ENCODE measurements around the gene MBD3L4. TPM values are rescaled to one million over a fixed set of nuclear protein-coding genes. Genes with fewer than 3 reads are reported as not detected.
"Not testable (repeated sequence)": the region's sequence is repeated elsewhere in the genome, so short reads cannot be mapped to it uniquely, and the experiment has no call there.

Gene MBD3L4
- total and polyA plus RNA-seq, 4 donors = not detected

DNA sequence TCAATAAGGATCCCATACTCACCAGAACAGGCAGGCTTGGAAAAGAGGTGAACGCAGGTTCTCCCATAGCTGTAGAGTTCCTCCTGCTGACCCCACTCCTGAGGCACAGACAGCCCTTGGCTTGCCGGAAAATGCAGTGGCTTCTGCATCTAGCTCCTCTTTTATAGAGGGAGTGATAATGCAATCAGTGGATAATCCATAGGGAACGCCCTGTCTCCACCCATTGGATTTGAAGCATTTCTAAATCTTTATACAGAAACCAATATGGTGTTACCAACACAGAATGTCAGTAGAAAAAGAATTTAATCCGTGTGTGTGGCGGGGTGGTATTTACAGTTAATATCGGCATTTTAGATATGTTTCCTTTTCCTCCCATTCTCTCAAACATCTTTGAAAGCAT, 18.6 kb downstream of the MBD3L4 start, which contains the start of gene MBD3L2B:
TSS of gene MBD3L2B (minus strand) at position 101 of the 400 bp plus-strand sequence. CDS start at position 67, 34 bp downstream.
- H3K27me3 ChIP-seq (ENCODE audit: control insufficient read depth in 1 of 2, insufficient read depth in 2 of 2, low read length in 1 of 2); H3K36me3 ChIP-seq (ENCODE audit: control insufficient read depth in 1 of 2, insufficient read depth in 2 of 2, low read length in 1 of 2); H3K9me3 ChIP-seq (ENCODE audit: control insufficient read depth, low read length); H3K27ac ChIP-seq (ENCODE audit: low read depth in 1 of 2, low read length in 2 of 2); ATAC-seq (ENCODE audit: low FRiP score); intact Hi-C loops (cut with DNase I); H3K4me3 ChIP-seq (ENCODE audit: low read length in 2 of 2); H3K4me1 ChIP-seq (ENCODE audit: control insufficient read depth in 1 of 2, insufficient read depth in 2 of 2, low read length in 2 of 2); DNase-seq: not testable (repeated sequence)
- no CpG with 5 or more reads among the region's 6 CpGs for WGBS, 2 donors

DNA sequence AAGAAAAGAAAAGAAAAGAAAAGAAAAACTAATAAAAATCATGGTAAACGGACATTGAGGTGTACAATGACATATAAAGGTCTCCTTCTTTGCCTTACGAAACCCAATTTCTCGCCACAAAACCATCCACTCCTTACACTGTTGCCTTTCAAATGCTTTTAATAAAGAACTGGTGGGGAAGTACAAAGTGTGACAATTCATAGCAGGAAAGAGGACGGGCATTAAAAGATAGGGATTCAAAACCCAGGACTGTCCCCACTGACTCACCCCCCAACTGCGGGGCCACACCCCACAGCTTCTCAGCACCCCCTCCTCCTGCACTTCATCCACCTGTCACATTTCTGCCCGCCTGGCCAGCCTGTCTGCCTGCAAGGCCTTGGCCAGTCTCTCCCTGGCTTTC, 21.2 kb downstream of the MBD3L4 start:
- H3K27me3 ChIP-seq (ENCODE audit: control insufficient read depth in 1 of 2, insufficient read depth in 2 of 2, low read length in 1 of 2) = no peaks in the 10 kb centered on the region
- no peaks in the 10 kb centered on the region for H3K9me3 ChIP-seq (ENCODE audit: control insufficient read depth, low read length)
- no peak overlapping the region for H3K4me3 ChIP-seq (ENCODE audit: low read length in 2 of 2)
- no peak overlapping the region for H3K27ac ChIP-seq (ENCODE audit: low read depth in 1 of 2, low read length in 2 of 2)
- ATAC-seq (ENCODE audit: low FRiP score) (no peak), DNase-seq (no peak)
- intact Hi-C loops (cut with DNase I) = no loop called here
- no peaks in the 10 kb centered on the region for H3K4me1 ChIP-seq (ENCODE audit: control insufficient read depth in 1 of 2, insufficient read depth in 2 of 2, low read length in 2 of 2)
- WGBS, 2 donors = 72 to 73% methylated on average over 6 of the region's 6 CpGs
- H3K36me3 ChIP-seq (ENCODE audit: control insufficient read depth in 1 of 2, insufficient read depth in 2 of 2, low read length in 1 of 2) = no peaks in the 10 kb centered on the region

- H3K36me3 ChIP-seq (ENCODE audit: control insufficient read depth in 1 of 2, insufficient read depth in 2 of 2, low read length in 1 of 2) = no peaks in the 10 kb centered on the region
- no peak overlapping the region for H3K4me3 ChIP-seq (ENCODE audit: low read length in 2 of 2)
- ATAC-seq (ENCODE audit: low FRiP score) (no peak), DNase-seq (no peak)
- H3K27me3 ChIP-seq (ENCODE audit: control insufficient read depth in 1 of 2, insufficient read depth in 2 of 2, low read length in 1 of 2) = no peaks in the 10 kb centered on the region
- no peaks in the 10 kb centered on the region for H3K9me3 ChIP-seq (ENCODE audit: control insufficient read depth, low read length)
- H3K4me1 ChIP-seq (ENCODE audit: control insufficient read depth in 1 of 2, insufficient read depth in 2 of 2, low read length in 2 of 2) = no peaks in the 10 kb centered on the region
- intact Hi-C loops (cut with DNase I) = no loop called here
- no peak overlapping the region for H3K27ac ChIP-seq (ENCODE audit: low read depth in 1 of 2, low read length in 2 of 2)
- WGBS, 2 donors = 70 to 75% methylated on average over 4 of the region's 4 CpGs
Observed at GRCh38 chr19:7013678-7014077, 26.3 kb downstream of the MBD3L4 start.

DNA sequence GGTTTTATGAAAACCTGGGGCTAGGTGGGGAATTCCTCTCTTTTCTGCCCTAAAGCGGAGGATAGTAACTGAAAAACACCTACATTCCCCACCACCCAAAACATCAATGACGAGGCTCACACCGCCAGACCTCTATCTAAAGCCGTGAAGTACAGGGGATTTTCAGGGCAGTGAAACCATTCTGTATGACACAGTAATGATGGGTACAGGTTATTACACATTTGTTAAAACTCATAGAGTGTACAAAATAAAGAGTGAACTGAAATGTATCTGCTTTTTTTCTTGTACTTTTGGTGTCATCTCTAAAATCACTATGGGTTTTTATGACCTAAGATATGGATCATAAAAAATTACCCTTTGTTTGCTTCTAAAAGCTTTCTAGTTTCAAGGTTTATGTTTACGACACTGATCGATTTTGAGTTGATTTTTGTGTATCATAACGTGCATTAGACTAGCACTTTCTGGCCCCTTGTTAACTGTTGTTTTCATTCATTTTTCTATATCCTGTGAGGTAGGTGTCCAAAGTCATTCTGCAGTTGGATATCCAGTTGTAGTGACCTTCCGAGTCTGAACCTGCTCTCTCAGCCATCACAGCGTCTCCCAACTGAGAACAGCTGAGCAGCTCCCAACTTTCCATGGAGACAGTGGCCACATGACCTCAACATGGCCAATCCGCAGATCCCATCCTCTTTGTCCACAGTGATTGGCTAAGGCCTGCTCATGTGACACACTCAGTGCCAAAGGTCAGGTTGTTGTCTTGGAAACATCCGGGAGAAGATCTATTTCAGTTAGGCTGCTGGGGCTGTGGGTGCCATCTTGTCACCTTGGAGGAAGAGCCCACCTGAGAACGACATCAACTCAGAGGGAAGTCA, 29.0 kb downstream of the MBD3L4 start:
- intact Hi-C loops (cut with DNase I) = no loop called here

DNA sequence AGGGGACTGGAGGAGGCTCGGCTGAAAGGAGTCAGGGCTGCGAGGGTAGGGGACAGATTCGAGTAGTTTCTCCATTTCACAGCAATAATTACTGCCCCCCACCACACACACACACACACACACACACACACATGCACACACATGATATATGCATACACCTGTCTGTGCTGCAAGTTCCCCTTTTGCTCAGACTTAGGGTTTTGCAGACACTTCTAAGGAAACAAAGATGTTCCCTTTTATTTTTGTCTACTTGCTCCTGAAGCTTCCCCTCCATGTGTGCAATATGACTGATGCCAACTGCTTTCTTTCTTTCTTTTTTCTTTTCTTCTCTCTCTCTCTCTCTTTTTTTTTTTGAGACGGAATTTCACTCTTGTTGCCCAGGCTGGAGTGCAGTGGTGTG, 32.1 kb downstream of the MBD3L4 start:
- no peaks in the 10 kb centered on the region for H3K36me3 ChIP-seq (ENCODE audit: control insufficient read depth in 1 of 2, insufficient read depth in 2 of 2, low read length in 1 of 2)
- intact Hi-C loops (cut with DNase I) = no loop called here
- WGBS, 2 donors = 48 to 66% methylated on average over 4 of the region's 4 CpGs
- no peaks in the 10 kb centered on the region for H3K27me3 ChIP-seq (ENCODE audit: control insufficient read depth in 1 of 2, insufficient read depth in 2 of 2, low read length in 1 of 2)
- DNase-seq = no peak
- H3K9me3 ChIP-seq (ENCODE audit: control insufficient read depth, low read length) = no peaks in the 10 kb centered on the region
- no peak for ATAC-seq (ENCODE audit: low FRiP score)
- H3K4me1 ChIP-seq (ENCODE audit: control insufficient read depth in 1 of 2, insufficient read depth in 2 of 2, low read length in 2 of 2) = no peaks in the 10 kb centered on the region
- H3K27ac ChIP-seq (ENCODE audit: low read depth in 1 of 2, low read length in 2 of 2) = no peak overlapping the region
- no peak overlapping the region for H3K4me3 ChIP-seq (ENCODE audit: low read length in 2 of 2)

More for the DNA sequence above, 29.0 kb downstream of the MBD3L4 start:
- H3K4me1 ChIP-seq (ENCODE audit: control insufficient read depth in 1 of 2, insufficient read depth in 2 of 2, low read length in 2 of 2) = no peaks in the 10 kb centered on the region
- WGBS, 2 donors = 87 to 89% methylated on average over 11 to 12 of the region's 12 CpGs
- no peak overlapping the region for H3K27ac ChIP-seq (ENCODE audit: low read depth in 1 of 2, low read length in 2 of 2)
- no peaks in the 10 kb centered on the region for H3K27me3 ChIP-seq (ENCODE audit: control insufficient read depth in 1 of 2, insufficient read depth in 2 of 2, low read length in 1 of 2)
- no peak for DNase-seq
- no peak overlapping the region for H3K4me3 ChIP-seq (ENCODE audit: low read length in 2 of 2)
- H3K36me3 ChIP-seq (ENCODE audit: control insufficient read depth in 1 of 2, insufficient read depth in 2 of 2, low read length in 1 of 2) = no peaks in the 10 kb centered on the region
- no peaks in the 10 kb centered on the region for H3K9me3 ChIP-seq (ENCODE audit: control insufficient read depth, low read length)
- ATAC-seq (ENCODE audit: low FRiP score) = no peak

- H3K27ac ChIP-seq (ENCODE audit: low read depth in 1 of 2, low read length in 2 of 2) = no peak overlapping the region
- intact Hi-C loops (cut with DNase I) = no loop called here
- no peaks in the 10 kb centered on the region for H3K36me3 ChIP-seq (ENCODE audit: control insufficient read depth in 1 of 2, insufficient read depth in 2 of 2, low read length in 1 of 2)
- H3K4me3 ChIP-seq (ENCODE audit: low read length in 2 of 2) = no peak overlapping the region
- DNase-seq (no peak), ATAC-seq (ENCODE audit: low FRiP score) (no peak)
- H3K9me3 ChIP-seq (ENCODE audit: control insufficient read depth, low read length) = no peaks in the 10 kb centered on the region
- no peaks in the 10 kb centered on the region for H3K27me3 ChIP-seq (ENCODE audit: control insufficient read depth in 1 of 2, insufficient read depth in 2 of 2, low read length in 1 of 2)
- no peaks in the 10 kb centered on the region for H3K4me1 ChIP-seq (ENCODE audit: control insufficient read depth in 1 of 2, insufficient read depth in 2 of 2, low read length in 2 of 2)
- 80 to 86% methylated on average over 11 of the region's 11 CpGs for WGBS, 2 donors
Observed at GRCh38 chr19:7006135-7006704, 33.8 kb downstream of the MBD3L4 start.

DNA sequence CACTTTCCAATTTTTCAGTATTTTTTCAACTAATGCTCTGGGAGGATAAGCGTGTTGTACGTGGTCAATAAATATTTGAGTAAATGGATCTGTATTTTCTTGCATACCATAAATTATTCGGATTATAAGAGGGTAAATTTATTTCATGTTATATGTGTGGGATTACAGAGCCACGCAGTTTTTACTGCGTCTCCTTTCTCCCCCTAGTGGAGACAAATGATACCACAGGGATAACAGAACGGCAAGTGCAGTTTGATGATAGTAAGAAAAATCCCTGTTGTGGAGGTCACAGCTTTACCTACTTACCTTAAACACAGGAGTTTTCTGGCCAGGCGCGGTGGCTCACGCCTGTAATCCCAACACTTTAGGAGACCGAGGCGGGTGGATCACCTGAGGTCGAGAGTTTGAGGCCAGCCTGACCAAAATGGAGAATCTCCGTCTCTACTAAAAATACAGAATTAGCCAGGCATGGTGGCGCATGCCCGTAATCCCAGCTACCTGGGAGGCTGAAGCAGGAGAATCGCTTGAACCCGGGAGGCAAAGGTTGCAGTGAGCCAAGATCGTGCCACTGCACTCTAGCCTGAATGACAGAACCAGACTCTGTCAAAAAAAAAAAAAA, 35.6 kb downstream of the MBD3L4 start:
- H3K4me3 ChIP-seq (ENCODE audit: low read length in 2 of 2) = no peak overlapping the region
- 54 to 57% methylated on average over 18 of the region's 18 CpGs for WGBS, 2 donors
- no peaks in the 10 kb centered on the region for H3K9me3 ChIP-seq (ENCODE audit: control insufficient read depth, low read length)
- intact Hi-C loops (cut with DNase I) = no loop called here
- no peaks in the 10 kb centered on the region for H3K36me3 ChIP-seq (ENCODE audit: control insufficient read depth in 1 of 2, insufficient read depth in 2 of 2, low read length in 1 of 2)
- H3K27ac ChIP-seq (ENCODE audit: low read depth in 1 of 2, low read length in 2 of 2) = no peak overlapping the region
- ATAC-seq (ENCODE audit: low FRiP score) (no peak), DNase-seq (no peak)
- no peaks in the 10 kb centered on the region for H3K27me3 ChIP-seq (ENCODE audit: control insufficient read depth in 1 of 2, insufficient read depth in 2 of 2, low read length in 1 of 2)
- no peaks in the 10 kb centered on the region for H3K4me1 ChIP-seq (ENCODE audit: control insufficient read depth in 1 of 2, insufficient read depth in 2 of 2, low read length in 2 of 2)

GRCh38 chr19:7000816-7001215, 39.2 kb downstream of the MBD3L4 start:
- DNase-seq (no peak), ATAC-seq (ENCODE audit: low FRiP score) (no peak)
- H3K9me3 ChIP-seq (ENCODE audit: control insufficient read depth, low read length) = no peaks in the 10 kb centered on the region
- H3K36me3 ChIP-seq (ENCODE audit: control insufficient read depth in 1 of 2, insufficient read depth in 2 of 2, low read length in 1 of 2) = no peaks in the 10 kb centered on the region
- no peaks in the 10 kb centered on the region for H3K4me1 ChIP-seq (ENCODE audit: control insufficient read depth in 1 of 2, insufficient read depth in 2 of 2, low read length in 2 of 2)
- H3K27ac ChIP-seq (ENCODE audit: low read depth in 1 of 2, low read length in 2 of 2) = no peak overlapping the region
- intact Hi-C loops (cut with DNase I) = no loop called here
- no peaks in the 10 kb centered on the region for H3K27me3 ChIP-seq (ENCODE audit: control insufficient read depth in 1 of 2, insufficient read depth in 2 of 2, low read length in 1 of 2)
- H3K4me3 ChIP-seq (ENCODE audit: low read length in 2 of 2) = no peak overlapping the region
- 57 to 69% methylated on average over 1 of the region's 1 CpG for WGBS, 2 donors
